Lower leg skin (tissue), 3 donors: Measurements from ENCODE around the gene NPAT.

Source experiments
- POLR2A ChIP-seq, 2 donors: fragments of 450-650 bp; IDR thresholded peaks; one replicate each; pipeline ENCODE4 v1.6.1; 2016 to 2017; ENCODE audit warnings: antibody characterized with exemption in 2 of 2, mild to moderate bottlenecking in 1 of 2, moderate library complexity in 1 of 2
- TF ChIP-seq, protein P1 (sequence below), 3 donors: fragments of 450-650 bp; IDR thresholded peaks; one replicate each; pipeline ENCODE4 v1.5.1; 2016; ENCODE audit warnings: antibody characterized with exemption in 3 of 3, mild to moderate bottlenecking in 3 of 3, moderate library complexity in 2 of 3

DNA sequence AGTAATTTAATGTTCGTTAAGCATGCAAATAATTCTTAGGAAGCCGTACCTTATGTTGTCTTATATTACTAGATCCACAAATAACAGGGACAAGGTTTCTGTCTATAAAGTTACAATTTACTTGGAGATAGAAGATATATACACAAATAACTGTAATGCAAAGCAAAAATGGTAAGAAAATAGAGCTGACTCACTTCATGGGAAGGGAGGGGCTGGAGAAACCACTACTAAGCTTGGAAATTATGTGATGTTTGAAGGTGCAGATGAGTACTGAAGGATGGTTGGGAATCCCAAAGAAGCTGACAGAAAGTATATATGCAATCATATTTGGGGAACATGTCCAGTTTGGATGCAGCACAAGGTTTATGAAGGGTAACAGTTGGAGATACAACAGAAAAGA, 4.0 kb downstream of the NPAT start:
- TF ChIP-seq, protein P1, sequence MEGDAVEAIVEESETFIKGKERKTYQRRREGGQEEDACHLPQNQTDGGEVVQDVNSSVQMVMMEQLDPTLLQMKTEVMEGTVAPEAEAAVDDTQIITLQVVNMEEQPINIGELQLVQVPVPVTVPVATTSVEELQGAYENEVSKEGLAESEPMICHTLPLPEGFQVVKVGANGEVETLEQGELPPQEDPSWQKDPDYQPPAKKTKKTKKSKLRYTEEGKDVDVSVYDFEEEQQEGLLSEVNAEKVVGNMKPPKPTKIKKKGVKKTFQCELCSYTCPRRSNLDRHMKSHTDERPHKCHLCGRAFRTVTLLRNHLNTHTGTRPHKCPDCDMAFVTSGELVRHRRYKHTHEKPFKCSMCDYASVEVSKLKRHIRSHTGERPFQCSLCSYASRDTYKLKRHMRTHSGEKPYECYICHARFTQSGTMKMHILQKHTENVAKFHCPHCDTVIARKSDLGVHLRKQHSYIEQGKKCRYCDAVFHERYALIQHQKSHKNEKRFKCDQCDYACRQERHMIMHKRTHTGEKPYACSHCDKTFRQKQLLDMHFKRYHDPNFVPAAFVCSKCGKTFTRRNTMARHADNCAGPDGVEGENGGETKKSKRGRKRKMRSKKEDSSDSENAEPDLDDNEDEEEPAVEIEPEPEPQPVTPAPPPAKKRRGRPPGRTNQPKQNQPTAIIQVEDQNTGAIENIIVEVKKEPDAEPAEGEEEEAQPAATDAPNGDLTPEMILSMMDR (IDR thresholded peaks at IDR 0.05) = no peak
- no peak for TF ChIP-seq POLR2A (IDR thresholded peaks at IDR 0.05)
